Activated T-cell treated with anti-CD3 and anti-CD28 coated beads for 1 hour (primary cell): ENCODE results near the gene GSAP.
"Not testable (repeated sequence)": the region's sequence is repeated elsewhere in the genome, so short reads cannot be mapped to it uniquely, and the experiment has no call there.

Experiments
- DNase-seq: peaks from one replicate; pipeline ENCODE4 v3.0.0-alpha.2; 2020; ENCODE audit warnings: low read depth

GSAP gene

DNA sequence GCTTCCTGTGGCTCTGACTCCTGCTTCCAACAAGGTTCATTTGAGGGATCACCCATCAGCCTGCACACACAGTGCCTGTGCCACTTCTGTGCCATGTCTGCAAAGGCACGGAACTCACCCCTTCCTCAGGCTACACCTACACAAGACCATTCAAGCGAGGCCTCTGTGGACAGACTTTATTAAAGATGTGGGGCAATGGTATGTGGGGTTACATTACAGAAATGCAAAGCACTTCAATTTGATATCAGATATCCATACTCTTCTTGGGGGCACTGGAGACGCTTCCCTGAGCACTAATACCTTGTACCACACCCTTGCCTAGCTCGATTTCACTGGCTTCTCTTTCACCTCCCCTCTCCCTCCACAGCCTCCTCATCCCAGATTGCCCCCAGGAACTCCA lies 132.1 kb downstream of the GSAP start:
- no peak for DNase-seq

DNA sequence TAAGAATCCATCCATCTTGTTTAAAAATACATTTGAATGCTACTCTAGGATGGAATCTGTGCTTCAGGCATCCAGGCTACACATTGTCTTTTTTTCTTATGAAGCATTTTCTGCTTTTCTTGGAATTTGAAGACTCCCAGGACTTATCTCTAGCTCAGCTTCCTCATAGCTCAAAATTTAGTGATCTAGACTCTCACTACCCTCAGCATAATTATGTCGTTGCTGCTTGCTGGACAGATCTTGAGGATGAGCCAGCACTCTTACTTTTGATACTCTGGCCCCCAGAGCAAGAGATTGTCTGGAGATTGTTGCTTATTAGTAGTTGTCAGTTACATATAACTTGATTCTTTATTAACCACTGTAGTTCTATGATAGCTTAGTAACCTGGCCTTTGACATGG lies 133.3 kb downstream of the GSAP start:
- DNase-seq = no peak

DNA sequence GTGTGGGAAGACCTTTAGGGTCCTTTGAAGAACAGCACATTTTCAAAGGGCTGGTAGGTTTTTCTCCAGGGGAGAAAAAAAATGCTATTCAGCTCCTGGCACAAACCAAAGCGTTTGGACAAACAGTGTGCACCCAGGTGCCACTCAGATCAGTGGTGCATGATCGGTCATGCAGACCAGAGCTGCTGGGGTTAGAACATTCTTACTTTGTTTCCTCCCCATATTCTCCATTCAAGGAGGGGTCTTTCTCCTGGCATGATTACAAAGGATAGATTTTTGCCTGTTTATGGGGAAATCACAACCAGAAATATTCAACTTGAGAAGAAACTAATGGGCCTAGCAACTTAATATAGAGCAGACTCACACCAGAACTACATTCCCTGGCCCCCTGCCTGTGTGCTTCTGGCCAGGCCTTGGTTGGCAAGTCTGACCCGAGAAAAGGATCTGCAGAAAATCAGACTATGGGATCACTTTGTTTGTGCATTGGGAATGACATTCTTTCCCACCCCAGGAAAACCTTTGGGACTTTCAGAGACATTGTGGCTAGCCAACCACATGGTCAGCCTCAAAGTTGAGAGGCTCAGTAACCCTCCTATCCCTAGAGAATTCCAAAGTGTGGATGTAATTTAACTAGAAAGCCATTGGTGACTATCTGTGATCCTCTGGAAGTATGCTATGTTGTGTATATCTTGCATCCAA lies 134.2 kb downstream of the GSAP start:
- DNase-seq = no peak

DNA sequence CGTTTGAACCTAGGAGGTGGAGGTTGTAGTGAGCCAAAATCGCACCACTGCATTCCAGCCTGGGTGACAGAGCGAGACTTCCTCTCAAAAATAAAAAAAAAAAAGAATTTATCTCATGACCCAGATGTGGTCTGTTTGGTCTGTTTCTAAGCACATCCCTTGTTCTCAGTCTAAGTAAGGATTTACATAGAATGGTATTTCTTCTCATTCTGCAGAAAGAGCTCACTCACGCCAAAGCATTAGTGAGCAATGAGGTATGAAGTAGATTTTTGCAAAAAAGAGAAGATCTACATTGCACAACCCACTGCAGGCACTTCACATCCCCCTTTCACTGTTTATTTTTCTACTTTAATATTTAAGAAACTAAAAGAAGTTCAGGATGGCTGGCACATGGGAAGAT lies 140.0 kb downstream of the GSAP start:
- DNase-seq = no peak

DNA sequence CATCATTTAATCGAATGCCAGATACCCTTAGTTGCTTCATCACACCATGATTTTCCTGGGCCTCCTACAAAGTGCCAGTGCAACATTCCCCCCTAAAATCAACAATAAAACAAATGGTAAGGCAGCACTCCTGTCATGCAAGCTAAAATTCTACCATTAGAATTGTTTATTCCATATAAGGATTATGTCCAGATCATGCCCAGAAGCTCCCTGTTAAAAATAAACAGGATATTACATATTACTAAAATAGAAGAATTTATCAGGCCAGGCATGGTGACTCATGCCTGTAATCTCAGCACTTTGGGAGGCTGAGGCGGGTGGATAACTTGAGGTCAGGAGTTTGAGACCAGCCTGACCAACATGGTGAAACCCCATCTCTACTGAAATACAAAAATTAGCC lies 140.5 kb downstream of the GSAP start:
- not testable (repeated sequence) for DNase-seq

DNA sequence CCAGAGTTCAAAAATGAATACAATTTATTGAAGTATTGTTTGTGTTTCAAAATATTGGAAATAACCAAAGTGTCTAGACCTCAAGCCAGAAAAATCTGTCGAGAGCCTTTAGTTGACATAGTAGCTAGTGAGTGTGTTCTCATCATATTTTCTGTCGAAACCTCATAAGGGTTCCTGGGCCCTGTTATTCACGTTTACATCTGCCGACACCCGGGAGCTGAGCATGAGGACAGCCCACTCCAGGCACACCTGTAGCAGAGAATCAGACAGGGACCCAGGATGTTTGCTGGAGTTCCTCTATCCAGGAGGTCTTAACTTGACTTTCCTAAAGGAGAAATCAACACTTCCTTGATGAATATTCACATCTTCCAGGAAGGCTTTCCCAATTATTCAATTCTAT lies 144.4 kb downstream of the GSAP start:
- no peak for DNase-seq

DNA sequence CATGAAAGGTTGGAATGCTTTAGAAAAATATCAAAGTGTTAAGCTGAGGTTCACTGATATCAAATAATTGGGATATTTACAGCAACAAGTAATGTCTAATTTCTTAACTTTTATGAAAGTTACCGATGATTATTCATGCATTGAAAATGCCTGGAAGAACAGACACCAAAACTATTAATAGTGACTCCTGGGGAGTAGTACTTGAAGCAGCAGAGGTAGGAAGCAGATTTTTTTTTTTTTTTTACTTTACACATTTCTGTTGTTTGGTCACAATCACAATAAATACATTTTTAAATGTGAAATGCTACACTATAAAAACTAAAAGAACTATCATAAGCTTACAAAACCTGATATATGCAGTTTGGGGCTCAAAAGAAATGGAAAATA lies 146.1 kb downstream of the GSAP start:
- no peak for DNase-seq

DNA sequence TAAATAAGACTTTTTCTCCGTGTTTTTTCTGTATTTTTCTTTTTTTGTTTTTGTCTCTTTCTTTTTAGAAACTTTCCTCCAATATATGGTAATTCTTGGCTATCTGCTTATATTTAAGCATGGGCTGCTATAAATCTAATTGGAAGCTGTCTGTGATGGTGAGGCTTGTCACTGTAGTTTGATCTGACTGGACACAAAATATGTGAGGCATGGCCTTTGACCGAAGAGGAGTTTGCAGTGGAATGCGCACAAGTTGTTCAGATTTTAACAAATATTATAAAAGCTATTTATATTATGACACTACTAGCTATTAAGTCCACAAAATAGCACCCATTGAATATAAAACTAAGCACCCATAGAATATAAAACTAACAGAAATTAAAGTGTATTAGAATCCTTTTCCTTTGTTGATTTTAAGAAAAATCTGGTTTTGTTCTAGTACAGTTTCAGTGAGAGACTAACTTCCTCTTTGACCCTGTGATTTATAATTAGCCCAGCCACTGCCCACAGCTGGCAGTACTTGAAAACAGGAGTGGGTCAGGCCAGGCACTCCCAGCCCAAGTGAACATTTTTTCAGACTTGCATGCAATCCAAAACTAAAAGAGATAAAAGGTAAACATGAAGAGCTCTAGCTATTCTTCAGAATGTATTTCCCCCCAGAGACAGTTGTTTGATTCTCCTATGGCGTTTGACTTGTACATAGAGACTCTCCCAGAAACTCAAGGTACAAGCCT lies 146.6 kb downstream of the GSAP start:
- DNase-seq = no peak

DNA sequence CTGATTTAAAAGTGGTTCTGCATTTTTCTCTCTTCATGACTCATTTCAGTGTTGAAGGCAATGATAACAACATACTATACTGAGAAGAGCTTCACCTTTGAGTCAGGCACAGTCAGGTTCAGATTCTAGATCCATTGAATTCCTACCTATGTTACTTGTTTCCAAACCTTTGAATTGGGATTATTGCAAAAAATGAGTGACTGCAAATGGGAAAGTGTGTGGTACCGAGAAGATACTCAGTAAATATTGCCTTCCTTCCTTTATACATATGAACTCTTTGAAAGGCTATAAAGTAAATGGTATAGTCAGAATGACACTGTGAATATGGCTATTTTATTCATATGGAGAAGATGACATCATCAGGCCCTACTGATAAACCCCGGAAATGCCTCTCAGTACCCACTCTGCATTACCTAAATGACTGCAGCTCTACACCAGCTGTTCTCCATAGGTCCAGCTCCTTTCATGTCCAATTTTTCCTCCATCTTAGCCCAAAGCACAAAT lies 149.8 kb downstream of the GSAP start:
- DNase-seq = no peak

DNA sequence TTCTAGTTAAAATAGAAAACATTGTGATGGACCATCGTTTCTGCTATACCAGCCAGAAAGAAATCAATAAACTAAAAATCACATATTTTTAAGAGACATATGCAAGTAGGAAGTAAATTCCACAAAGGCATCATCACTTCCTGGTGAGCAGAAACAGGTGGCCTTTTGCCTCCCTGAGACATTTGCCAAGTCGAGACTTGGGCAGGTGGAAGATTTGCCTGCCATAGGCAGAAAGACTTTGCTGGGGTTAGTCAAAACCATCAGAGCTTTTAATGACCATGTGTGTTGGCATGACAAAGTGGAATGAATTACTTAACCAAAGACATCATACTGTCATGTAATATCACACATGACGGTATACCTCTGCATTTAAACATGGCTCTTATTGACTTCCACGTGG lies 150.5 kb downstream of the GSAP start:
- DNase-seq = no peak

DNA sequence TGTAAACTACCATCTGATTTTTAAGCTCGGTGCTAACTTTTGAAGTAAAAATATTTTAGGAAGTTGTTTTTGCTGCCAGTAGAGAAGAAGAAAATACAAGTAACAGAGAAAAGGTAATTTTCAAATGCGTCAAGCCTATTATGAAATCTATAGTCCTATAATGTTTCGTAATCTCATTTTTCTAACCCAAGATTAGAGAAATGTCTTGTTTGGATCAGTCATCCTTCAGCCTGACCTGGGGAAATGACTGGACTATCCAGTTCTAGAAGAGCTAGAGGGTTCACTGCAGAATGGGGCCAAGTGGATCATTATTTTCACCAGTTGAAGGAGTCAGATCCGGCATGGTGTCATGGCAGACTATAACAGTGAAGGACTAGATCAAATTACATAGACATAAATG lies 153.8 kb downstream of the GSAP start:
- DNase-seq = no peak
